HG02610 (cell line): ENCODE results near the gene KAT6B.

Experiments
- ATAC-seq: cut with Tn5 transposase; IDR thresholded peaks from one replicate; pipeline ENCODE4 v1.9.1; 2021; ENCODE audit warnings: mild to moderate bottlenecking, moderate library complexity; ENCODE audit not compliant: unreplicated experiment

Gene KAT6B

GRCh38 chr10:74944205-74944604 lies 117.8 kb downstream of the KAT6B start:
- ATAC-seq = no peak

DNA sequence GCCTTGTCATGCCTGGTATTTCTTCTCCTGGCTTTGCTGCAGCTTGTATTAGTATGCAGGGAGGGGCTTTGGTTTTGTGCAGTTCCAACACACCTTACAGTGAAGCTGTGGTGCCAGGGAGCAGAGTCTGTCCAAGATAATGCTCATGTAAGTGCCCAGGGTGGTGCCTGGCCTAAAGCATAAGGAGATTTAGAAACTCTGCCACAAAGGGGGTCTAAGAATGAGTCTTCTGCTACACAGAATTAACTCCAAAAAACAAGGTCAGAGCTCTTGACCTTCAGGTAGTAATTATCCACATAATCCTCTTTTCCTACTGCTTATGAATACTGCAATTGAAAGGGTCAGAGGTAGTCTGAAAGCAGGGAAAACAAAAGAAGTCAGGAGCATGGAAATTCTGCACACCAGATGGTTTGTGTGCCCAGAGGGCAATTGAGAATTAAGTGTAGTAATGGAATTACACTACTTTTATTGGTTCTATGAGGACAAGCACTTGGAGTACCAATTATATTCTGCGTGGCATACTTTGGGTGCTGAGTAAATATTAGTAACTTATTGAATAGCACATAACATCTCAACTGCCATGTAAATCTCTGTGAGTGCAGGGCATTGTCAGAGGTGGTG lies 121.5 kb downstream of the KAT6B start:
- ATAC-seq = no peak

GRCh38 chr10:74949034-74949832 lies 122.8 kb downstream of the KAT6B start:
- no peak for ATAC-seq

GRCh38 chr10:74949843-74950765 lies 123.7 kb downstream of the KAT6B start:
- no peak for ATAC-seq

DNA sequence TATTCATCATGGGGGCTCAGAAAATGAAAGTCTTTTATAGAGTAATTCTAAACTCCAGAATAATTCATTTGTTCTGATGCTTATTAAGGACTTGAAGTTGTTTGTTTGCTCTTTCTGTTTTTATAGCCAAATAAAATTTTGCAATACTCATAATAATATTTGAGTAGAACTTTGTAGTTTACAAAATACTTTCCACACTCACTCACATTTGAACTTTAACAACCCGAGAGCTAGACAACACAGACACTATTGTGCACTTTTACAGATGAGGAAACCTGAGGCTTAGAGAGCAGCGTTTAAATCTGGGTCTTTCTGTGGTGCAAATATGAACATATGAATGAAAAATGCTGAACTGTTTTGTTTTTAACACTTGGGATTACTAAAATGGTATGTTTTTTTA lies 126.8 kb downstream of the KAT6B start:
- no peak for ATAC-seq

DNA sequence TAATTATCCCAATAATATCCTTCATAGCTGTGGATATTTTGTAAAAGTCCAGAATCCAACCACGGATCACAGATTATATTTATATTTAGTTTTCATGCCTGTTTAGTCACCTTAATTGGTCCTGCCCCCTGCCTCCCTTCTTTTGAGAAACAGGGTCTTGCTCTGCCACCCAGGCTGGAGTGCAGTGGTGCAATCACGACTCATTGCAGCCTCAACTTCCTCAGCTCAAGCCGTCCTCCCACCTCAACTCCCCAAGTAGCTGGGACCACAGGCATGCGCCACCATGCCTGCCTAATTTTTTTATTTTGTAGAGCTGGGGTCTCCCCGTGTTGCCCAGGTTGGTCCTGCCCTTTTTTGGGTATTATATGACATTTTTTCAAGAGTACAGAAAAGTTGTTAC lies 129.4 kb downstream of the KAT6B start:
- ATAC-seq = no peak

DNA sequence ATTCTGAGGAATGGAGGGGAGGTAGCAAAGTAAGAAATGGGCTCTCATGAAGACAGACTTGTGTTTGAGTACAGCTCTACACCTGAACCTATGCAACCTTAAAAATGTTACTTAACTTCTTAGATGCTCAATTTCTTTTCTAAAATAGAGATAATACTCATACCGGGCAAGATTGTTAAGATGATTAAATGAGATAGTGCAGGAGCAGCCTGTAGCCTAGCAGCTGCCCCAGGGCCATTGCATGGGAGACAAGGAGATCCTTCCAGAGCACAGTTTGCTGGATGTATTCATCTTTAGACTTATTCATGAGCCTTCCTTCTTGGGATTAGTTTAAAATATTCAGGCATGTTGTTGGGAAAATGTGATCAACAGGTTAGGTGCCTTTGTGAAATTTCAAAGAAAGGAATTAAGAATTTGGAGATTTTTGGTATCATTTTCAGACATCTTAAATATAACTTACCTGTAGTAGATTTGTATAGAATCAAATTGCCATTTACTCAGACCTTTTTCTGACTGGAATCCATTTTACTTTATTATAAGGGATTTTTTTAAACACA lies 130.2 kb downstream of the KAT6B start:
- ATAC-seq = no peak

DNA sequence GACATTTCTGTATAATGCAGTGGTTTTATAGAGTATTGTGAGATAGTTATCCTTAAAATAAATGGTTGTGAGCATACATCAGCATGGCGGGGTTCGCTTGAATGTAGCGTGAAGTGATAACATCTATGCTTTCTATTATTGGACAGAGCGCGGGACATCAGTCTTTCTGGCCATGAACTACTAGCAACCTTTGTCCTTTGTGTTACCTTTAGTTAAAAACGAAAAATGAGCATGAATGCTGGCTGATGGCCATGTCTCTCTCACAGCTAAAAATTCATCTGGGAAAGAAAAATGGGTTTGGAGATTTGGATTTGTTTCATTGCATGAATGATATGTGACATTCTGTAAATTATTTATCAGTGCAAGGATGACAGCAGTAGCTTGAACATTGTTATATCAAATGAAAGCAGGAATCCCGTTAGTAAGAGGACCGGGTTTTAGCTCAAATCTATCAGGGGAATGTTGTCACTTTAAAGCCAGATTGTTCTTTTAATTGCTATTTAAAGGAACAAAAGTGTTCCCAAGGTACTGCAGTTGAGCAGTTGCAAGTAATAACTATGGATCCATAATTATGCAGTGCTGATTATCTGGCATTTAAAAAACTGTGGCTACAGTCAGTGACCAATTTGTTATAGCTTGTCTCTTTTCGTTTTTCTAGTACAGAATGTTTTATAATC lies 131.0 kb downstream of the KAT6B start:
- no peak for ATAC-seq

GRCh38 chr10:74958316-74958715 lies 131.9 kb downstream of the KAT6B start:
- no peak for ATAC-seq

GRCh38 chr10:74960670-74961069 lies 134.3 kb downstream of the KAT6B start:
- no peak for ATAC-seq

DNA sequence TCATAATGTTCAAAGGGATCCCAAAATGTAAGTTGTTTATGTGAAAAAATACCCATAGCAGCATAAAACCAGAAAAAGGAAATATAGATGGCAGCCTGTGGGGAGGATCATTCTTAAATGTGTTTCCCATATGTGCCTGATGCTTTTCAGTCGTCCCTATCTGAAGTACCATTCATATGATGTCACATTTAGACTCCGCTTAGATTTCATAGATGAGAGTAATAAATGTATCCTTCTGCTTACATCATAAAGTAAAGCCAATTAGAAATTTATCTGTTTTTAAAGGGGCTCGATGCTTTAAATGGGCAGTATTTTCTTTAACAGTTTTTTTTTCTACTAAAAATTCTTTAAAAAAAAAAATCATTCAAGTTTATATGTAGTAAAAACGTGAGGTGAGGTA lies 136.1 kb downstream of the KAT6B start:
- ATAC-seq = no peak

DNA sequence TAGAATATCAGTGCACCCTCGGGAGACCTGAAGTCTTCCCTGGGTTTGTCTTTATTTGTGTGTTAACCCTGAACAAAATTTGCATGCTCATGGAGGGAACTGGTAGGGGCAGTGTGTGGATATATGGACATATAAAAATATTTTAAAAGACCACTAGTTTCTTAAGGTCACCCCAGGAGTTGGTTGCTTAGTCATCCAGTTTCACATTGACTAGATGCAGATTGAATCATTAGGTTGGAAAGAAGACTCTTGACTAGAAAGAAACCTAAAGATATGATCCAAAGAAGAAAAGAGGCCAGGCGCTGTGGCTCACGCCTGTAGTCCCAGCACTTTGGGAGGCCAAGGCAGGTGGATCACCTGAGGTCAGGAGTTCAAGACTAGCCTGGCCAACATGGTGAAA lies 137.1 kb downstream of the KAT6B start:
- ATAC-seq = peak; percentile 75

DNA sequence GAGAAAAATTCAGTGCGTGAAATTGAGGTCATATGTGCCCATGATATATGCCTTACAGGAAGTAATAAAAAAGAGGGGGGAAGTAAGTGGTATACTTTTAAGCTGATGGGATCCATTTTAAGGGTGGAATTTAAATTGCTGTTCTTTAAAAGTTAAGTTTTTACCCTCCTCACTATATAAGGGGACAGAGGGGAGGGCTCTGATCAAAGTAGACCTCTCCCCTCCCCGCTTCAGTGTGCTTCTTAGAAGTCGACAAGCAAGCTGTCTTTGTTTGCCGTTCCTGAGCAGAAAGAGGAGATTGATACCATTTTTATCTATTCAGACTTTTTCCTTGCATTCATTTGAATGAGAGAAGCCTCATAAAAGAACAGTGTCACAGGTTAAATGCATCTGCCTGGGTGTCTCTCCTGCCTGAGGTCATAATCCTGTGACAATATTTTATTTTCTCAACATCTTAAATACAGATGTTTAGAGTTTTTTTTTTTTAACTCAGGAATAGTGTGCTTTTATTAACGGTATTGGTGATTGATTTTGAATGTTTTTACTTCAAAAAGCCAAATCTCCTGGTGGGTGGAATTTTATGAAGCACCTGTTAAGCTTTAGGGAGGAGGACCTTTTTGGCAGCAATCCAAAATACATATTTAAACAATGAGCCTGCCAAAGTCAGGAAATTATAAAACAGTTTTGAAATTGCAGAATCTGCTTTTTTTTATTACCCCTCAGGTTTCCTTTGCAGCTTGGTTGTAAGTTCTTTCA lies 141.7 kb downstream of the KAT6B start:
- no peak for ATAC-seq

DNA sequence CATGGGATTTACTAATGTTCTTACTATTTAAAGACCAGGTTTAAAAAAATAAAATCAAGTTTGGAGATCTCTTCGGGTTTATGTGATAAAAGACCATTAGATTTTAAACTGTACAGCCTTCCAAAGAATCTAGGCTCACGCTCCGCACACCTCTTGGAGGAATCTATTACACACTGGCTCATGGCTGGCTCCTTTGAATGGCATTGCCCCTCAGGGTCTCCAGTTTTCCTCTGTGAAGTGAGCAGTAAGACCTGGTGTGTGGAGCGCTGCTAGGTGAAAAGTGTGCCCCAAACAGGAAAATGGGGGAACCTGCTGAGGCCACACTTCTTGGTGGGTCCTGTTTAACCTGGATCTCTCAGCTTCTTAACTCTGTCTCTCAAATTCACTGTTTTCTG lies 142.3 kb downstream of the KAT6B start:
- ATAC-seq = no peak

- ATAC-seq = no peak
Observed at GRCh38 chr10:74969093-74969492, 142.7 kb downstream of the KAT6B start.

- no peak for ATAC-seq
Observed at GRCh38 chr10:74969530-74969929, 143.1 kb downstream of the KAT6B start.

DNA sequence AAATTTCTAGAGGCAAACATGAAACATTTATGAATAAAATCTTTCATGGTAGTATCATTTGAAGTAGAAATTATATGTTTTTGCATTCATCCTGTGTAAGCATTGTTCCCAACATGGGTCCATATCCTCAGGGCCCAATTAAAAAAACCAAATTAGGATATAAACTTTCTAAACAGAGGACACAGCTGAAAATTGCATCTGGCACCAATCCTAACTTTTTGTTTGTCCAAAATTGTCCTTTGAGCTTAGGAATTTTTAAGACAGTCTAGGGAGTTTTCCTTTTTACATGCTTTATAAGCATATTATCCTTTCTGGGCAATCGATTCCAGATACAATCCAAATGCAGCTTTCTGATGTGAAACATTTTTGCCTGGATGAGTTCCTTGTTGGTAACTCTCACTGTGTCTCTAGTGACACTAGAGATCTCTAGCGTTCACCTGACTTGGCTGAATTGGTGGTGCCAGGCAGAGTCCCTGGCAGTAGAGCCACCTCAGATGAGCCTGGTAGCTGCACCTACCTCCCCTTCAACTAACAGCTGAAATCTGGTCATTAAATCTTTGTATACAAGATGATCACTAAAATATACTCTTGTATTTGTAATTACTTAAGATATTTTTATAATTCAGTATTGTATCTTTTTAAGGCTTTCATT lies 147.5 kb downstream of the KAT6B start:
- ATAC-seq = no peak

DNA sequence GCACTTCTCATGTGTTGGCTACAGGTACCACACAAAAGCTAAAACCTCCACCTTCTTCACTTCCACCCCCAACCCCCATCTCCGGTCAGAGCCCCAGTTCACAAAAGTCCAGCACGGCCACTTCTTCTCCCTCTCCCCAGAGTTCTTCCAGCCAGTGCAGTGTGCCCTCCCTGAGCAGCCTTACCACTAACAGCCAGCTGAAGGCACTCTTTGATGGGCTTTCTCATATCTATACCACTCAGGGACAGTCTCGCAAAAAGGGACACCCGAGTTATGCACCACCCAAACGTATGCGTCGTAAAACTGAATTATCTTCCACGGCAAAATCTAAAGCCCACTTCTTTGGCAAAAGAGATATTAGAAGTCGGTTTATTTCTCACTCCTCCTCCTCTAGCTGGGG lies 149.4 kb downstream of the KAT6B start:
- no peak for ATAC-seq

- ATAC-seq = no peak
Observed at GRCh38 chr10:74976565-74976964, 150.2 kb downstream of the KAT6B start.
